Loucy (cell line): Measurements from ENCODE around the gene RNF141.

Experiments used
- H2AFZ ChIP-seq: fragments of 200-600 bp; sonication (generic); 2 replicates; pipeline ENCODE4 v1.6.0; 2016; ENCODE audit warnings: antibody characterized with exemption, mild to moderate bottlenecking, low read length, moderate library complexity
- H3F3A ChIP-seq: fragments of 200-600 bp; 2 replicates; pipeline ENCODE4 v1.6.0; 2016; ENCODE audit warnings: antibody characterized with exemption, low read depth, mild to moderate bottlenecking
- H3K27me3 ChIP-seq: fragments of 200-600 bp; sonication (generic); 2 replicates; pipeline ENCODE4 v1.6.1; 2014; ENCODE audit warnings: low read length, mild to moderate bottlenecking; ENCODE audit not compliant: insufficient read depth, poor library complexity, severe bottlenecking
- H3K36me3 ChIP-seq: fragments of 200-600 bp; sonication (generic); 2 replicates; pipeline ENCODE4 v1.6.1; 2016; ENCODE audit warnings: low read length; ENCODE audit not compliant: insufficient read depth
- H3K4me1 ChIP-seq: fragments of 200-600 bp; sonication (generic); 2 replicates; pipeline ENCODE4 v1.5.1; 2014; ENCODE audit warnings: low read length, mild to moderate bottlenecking; ENCODE audit not compliant: insufficient read depth, poor library complexity, severe bottlenecking
- H3K4me2 ChIP-seq: fragments of 200-600 bp; sonication (generic); 2 replicates; pipeline ENCODE4 v1.6.0; 2014; ENCODE audit warnings: antibody characterized with exemption, low read length, low read depth, mild to moderate bottlenecking; ENCODE audit not compliant: poor library complexity, severe bottlenecking
- H3K4me3 ChIP-seq: fragments of 200-600 bp; sonication (generic); 2 replicates; pipeline ENCODE4 v1.5.1; 2014; ENCODE audit warnings: low read length, mild to moderate bottlenecking, mixed read lengths; ENCODE audit not compliant: poor library complexity, severe bottlenecking
- H3K79me2 ChIP-seq: fragments of 200-600 bp; sonication (generic); 2 replicates; pipeline ENCODE4 v1.6.1; 2014; ENCODE audit warnings: low read length; ENCODE audit not compliant: insufficient read depth
- H3K9ac ChIP-seq: fragments of 200-600 bp; sonication (generic); 2 replicates; pipeline ENCODE4 v1.6.0; 2014; ENCODE audit warnings: mild to moderate bottlenecking, low read depth, low read length, moderate library complexity; ENCODE audit not compliant: poor library complexity, severe bottlenecking
- H3K9me2 ChIP-seq: fragments of 200-600 bp; sonication (generic); replicated peaks from 2 replicates; pipeline ENCODE4 v1.6.1; 2016; ENCODE audit warnings: low read depth, low read length, mixed read lengths
- H3K9me3 ChIP-seq: fragments of 200-600 bp; sonication (generic); 2 replicates; pipeline ENCODE4 v1.6.1; 2014; ENCODE audit warnings: mild to moderate bottlenecking, antibody characterized with exemption, low read length, low read depth; ENCODE audit not compliant: insufficient read depth
- H4K20me1 ChIP-seq: fragments of 200-600 bp; sonication (generic); 2 replicates; pipeline ENCODE4 v1.6.0; 2014; ENCODE audit warnings: antibody characterized with exemption, low read length, mild to moderate bottlenecking; ENCODE audit not compliant: insufficient read depth, poor library complexity, severe bottlenecking
- CTCF ChIP-seq: fragments of 200-600 bp; sonication (generic); conservative IDR thresholded peaks from 2 replicates; pipeline ENCODE4 v1.5.1; 2014; ENCODE audit warnings: mild to moderate bottlenecking, antibody characterized with exemption, low read length
- EZH2phosphoT487 ChIP-seq: fragments of 200-600 bp; IDR thresholded peaks from 2 replicates; pipeline ENCODE4 v1.6.1; 2018; ENCODE audit warnings: antibody characterized with exemption, mild to moderate bottlenecking, moderate library complexity, borderline replicate concordance

Gene RNF141

GRCh38 chr11:10522276-10522675 is 18.7 kb downstream of the RNF141 start:
- Histone ChIP-seq H3F3A (peaks cover 2% of the 10 kb centered on the region; the same call in 1 of the 2 replicates), H4K20me1 (no peaks in the 10 kb centered on the region), H3K9me2 (no peaks in the 10 kb centered on the region), H3K79me2 (no peaks in the 10 kb centered on the region), H3K9me3 (no peaks in the 10 kb centered on the region), H3K9ac (no peak overlapping the region), H3K36me3 (peaks cover 10% of the 10 kb centered on the region; the same call in 1 of the 2 replicates), H3K4me1 (peaks cover 22% of the 10 kb centered on the region), H3K27me3 (no peaks in the 10 kb centered on the region), H3K4me3 (no peak overlapping the region), H2AFZ (no peak overlapping the region), H3K4me2 (peak overlapping the region; percentile 63)
- TF ChIP-seq CTCF (no peak), EZH2phosphoT487 (no peak)

GRCh38 chr11:10520562-10520961 is 20.4 kb downstream of the RNF141 start:
- H3K36me3 ChIP-seq = peaks cover 17% of the 10 kb centered on the region; the same call in 1 of the 2 replicates
- H4K20me1 ChIP-seq = no peaks in the 10 kb centered on the region
- TF ChIP-seq EZH2phosphoT487 (no peak), CTCF (no peak)
- peaks cover 2% of the 10 kb centered on the region; the same call in 1 of the 2 replicates for H3F3A ChIP-seq
- peaks cover 18% of the 10 kb centered on the region for H3K4me1 ChIP-seq
- no peaks in the 10 kb centered on the region for H3K9me2 ChIP-seq
- H3K9ac ChIP-seq = no peak overlapping the region
- H3K79me2 ChIP-seq = no peaks in the 10 kb centered on the region
- H3K27me3 ChIP-seq = no peaks in the 10 kb centered on the region
- no peak overlapping the region for H3K4me3 ChIP-seq
- no peaks in the 10 kb centered on the region for H3K9me3 ChIP-seq
- no peak overlapping the region for H2AFZ ChIP-seq
- H3K4me2 ChIP-seq = no peak overlapping the region

- H3K79me2 ChIP-seq = no peaks in the 10 kb centered on the region
- H3K4me3 ChIP-seq = no peak overlapping the region
- no peaks in the 10 kb centered on the region for H3K9me3 ChIP-seq
- TF ChIP-seq EZH2phosphoT487 (no peak), CTCF (no peak)
- no peaks in the 10 kb centered on the region for H4K20me1 ChIP-seq
- H3K4me2 ChIP-seq = no peak overlapping the region
- no peak overlapping the region for H3K9ac ChIP-seq
- H3K9me2 ChIP-seq = no peaks in the 10 kb centered on the region
- no peaks in the 10 kb centered on the region for H3K27me3 ChIP-seq
- H3F3A ChIP-seq = peaks cover 2% of the 10 kb centered on the region; the same call in 1 of the 2 replicates
- H3K4me1 ChIP-seq = peaks cover 18% of the 10 kb centered on the region
- no peak overlapping the region for H2AFZ ChIP-seq
- peaks cover 23% of the 10 kb centered on the region; the same call in 1 of the 2 replicates for H3K36me3 ChIP-seq
These were observed 21.4 kb downstream of the RNF141 start for GRCh38 chr11:10519630-10520029.
